Type B pancreatic cell (in vitro differentiated cells): Measurements from ENCODE around the gene EVI5. TPM values are rescaled to one million over a fixed set of nuclear protein-coding genes. Genes with fewer than 3 reads are reported as not detected.

Source experiments
- DNase-seq: peaks from one replicate; pipeline ENCODE4 v3.0.0; 2021; ENCODE audit warnings: mixed read lengths; ENCODE audit not compliant: unreplicated experiment; ENCODE audit errors: extremely low spot score
- H3K27ac Mint-ChIP-seq: 2 replicates; pipeline ENCODE4 v1.8.0; 2021; ENCODE audit warnings: mild to moderate bottlenecking, mixed read lengths
- H3K27me3 Mint-ChIP-seq: 2 replicates; pipeline ENCODE4 v1.8.0; 2021; ENCODE audit warnings: mixed read lengths
- H3K36me3 Mint-ChIP-seq: 2 replicates; pipeline ENCODE4 v1.8.0; 2021; ENCODE audit warnings: mixed read lengths
- H3K4me1 Mint-ChIP-seq: one replicate; pipeline ENCODE4 v1.8.0; 2021; ENCODE audit warnings: mixed read lengths; ENCODE audit not compliant: unreplicated experiment
- H3K4me3 Mint-ChIP-seq: 2 replicates; pipeline ENCODE4 v1.8.0; 2021; ENCODE audit warnings: mild to moderate bottlenecking, mixed read lengths
- H3K9me3 Mint-ChIP-seq: 2 replicates; pipeline ENCODE4 v1.8.0; 2021; ENCODE audit warnings: mixed read lengths
- CTCF ChIP-seq: fragments of 200-600 bp; sonication (generic); conservative IDR thresholded peaks from 2 replicates; pipeline ENCODE4 v1.5.0; 2021; ENCODE audit warnings: antibody characterized with exemption, mild to moderate bottlenecking
- total RNA-seq: library from RNA; stranded (reverse); gene quantifications from 2 replicates; pipeline ENCODE4 v1.2.1, GENCODE V29; 2021; ENCODE audit warnings: low replicate concordance

Gene EVI5
- total RNA-seq, 1 donor from 2014 or later: 29.6 TPM

- H3K9me3 Mint-ChIP-seq: no peaks in the 10 kb centered on the region
- TF ChIP-seq CTCF: no peak
- peaks cover 15% of the 10 kb centered on the region for H3K4me1 Mint-ChIP-seq
- H3K27ac Mint-ChIP-seq: no peak within 1 kb of the TSS
- no peak for DNase-seq
- peaks cover 90% of the 10 kb centered on the region for H3K27me3 Mint-ChIP-seq
- H3K36me3 Mint-ChIP-seq: no peaks in the 10 kb centered on the region
- peak within 1 kb of the TSS; percentile 85 for H3K4me3 Mint-ChIP-seq
Measured at GRCh38 chr1:92486251-92487077, 298.4 kb downstream of the EVI5 start, which contains the start of gene GFI1. Gene GFI1, minus strand, starts transcription at chr1:92486925. Its CDS starts 3,438 bp downstream, at chr1:92483487.

GRCh38 chr1:92485381-92486250, 299.3 kb downstream of the EVI5 start:
- TF ChIP-seq CTCF: peak; percentile 39
- H3K4me3 Mint-ChIP-seq: peak overlapping the region; percentile 86
- no peak overlapping the region for H3K27ac Mint-ChIP-seq
- peaks cover 90% of the 10 kb centered on the region for H3K27me3 Mint-ChIP-seq
- peak; percentile 76 for DNase-seq
- no peaks in the 10 kb centered on the region for H3K36me3 Mint-ChIP-seq
- no peaks in the 10 kb centered on the region for H3K9me3 Mint-ChIP-seq
- H3K4me1 Mint-ChIP-seq: peaks cover 20% of the 10 kb centered on the region

- Mint-ChIP-seq H3K9me3 (no peaks in the 10 kb centered on the region), H3K4me1 (peaks cover 20% of the 10 kb centered on the region), H3K4me3 (peak overlapping the region; percentile 86), H3K27ac (peak overlapping the region; percentile 66), H3K36me3 (no peaks in the 10 kb centered on the region), H3K27me3 (peaks cover 94% of the 10 kb centered on the region)
- no peak for DNase-seq
- no peak for TF ChIP-seq CTCF
Measured at GRCh38 chr1:92484472-92485380, 300.2 kb downstream of the EVI5 start.

- no peaks in the 10 kb centered on the region for H3K9me3 Mint-ChIP-seq
Measured at GRCh38 chr1:92483610-92484471, 301.1 kb downstream of the EVI5 start.

More at GRCh38 chr1:92483610-92484471, 301.1 kb downstream of the EVI5 start:
- TF ChIP-seq CTCF: no peak
- DNase-seq: no peak
- Mint-ChIP-seq H3K4me3 (peak overlapping the region; percentile 86), H3K27me3 (peaks cover 94% of the 10 kb centered on the region), H3K4me1 (peaks cover 20% of the 10 kb centered on the region), H3K36me3 (no peaks in the 10 kb centered on the region), H3K27ac (peak overlapping the region; percentile 66)
